Stimulated activated CD4-positive, alpha-beta T cell treated with anti-CD3 and anti-CD28 coated beads, Interleukin-15, amount 100 ng/mL, for 1 hour (primary cell): Measurements from ENCODE around the gene SLC39A3.

Experiments used
- DNase-seq, 2 donors: peaks; one replicate each; pipeline ENCODE4 v3.0.0-alpha.2; 2020; ENCODE audit warnings: low read depth in 1 of 2, low spot score in 1 of 2

Gene SLC39A3, protein sequence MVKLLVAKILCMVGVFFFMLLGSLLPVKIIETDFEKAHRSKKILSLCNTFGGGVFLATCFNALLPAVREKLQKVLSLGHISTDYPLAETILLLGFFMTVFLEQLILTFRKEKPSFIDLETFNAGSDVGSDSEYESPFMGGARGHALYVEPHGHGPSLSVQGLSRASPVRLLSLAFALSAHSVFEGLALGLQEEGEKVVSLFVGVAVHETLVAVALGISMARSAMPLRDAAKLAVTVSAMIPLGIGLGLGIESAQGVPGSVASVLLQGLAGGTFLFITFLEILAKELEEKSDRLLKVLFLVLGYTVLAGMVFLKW

DNA sequence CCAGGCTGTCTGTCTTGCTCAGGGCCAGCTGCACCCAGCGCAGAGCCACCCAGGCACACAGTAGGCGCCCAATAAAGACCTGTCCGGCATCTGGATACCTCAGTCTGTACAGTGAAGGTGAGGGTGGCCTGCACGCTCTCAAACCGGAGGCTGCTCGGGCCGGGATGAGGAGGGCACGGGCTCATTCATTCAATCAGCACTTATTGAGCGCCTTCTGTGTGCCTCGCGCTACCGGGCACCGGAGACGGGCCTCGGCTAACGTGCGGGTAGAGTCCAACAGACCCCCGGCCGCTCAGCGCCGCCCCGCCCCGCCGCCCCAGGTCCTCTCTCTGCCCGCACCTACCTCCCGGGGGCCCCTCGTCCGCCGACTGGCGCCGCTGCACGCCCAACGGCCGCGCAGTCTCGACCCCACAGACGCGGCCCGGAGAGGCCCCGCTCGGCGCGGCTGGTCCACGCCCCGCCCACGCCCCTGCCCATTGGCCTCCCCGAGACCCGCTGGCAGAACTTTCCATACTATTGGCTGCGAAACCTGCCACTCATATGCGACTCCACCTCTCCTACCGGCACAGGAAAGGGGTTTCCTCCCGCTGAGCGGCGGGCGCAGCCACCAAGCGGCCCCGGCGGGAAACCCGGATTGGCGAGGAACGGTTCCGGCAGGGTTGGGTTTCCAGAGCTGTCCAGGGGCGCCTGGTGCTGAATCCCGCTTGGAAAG is at the start of gene SLC39A3:
Gene SLC39A3 (minus strand): TSS at position 416 of the 712 bp plus-strand sequence. CDS start 2,760 bp downstream, outside the sequence.
- DNase-seq, result peak; percentile 96 to 97

DNA sequence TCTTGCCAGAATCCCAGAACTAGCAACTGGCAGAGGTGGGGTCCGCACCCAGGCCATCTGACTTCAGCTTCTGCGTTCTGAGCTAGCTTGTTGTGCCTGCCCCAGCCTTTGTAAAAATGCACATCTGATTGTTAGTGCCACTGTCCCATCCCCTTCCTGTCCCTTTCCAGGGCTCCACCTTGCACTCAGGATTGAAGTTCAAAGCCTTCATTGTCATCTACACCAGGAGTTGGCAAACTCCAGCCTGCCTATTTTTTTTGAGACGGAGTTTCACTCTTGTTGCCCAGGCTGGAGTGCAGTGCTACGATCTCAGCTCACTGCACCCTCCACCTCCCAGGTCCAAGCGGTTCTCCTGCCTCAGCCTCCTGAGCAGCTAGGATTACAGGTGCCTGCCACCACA is 48.4 kb upstream of the SLC39A3 start:
- no peak for DNase-seq

DNA sequence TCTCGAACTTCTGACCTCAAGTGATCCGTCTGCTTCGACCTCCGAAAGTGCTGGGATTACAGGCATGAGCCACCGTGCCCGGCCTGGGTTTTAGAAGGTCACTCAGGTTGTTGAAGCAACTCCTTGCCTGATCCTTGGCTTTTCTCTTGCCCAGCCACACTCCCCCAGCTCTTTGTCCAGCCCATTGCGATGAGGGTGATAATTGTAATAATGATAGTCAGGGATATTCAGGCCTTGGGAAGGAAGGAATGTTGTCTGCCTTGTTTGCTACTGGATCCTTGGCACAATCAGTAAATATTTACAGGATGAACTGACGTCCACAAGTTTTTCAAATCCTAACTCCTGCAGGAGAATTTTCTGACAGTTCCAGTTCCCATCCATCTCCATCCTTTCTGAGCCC is 47.3 kb upstream of the SLC39A3 start:
- no peak for DNase-seq

DNA sequence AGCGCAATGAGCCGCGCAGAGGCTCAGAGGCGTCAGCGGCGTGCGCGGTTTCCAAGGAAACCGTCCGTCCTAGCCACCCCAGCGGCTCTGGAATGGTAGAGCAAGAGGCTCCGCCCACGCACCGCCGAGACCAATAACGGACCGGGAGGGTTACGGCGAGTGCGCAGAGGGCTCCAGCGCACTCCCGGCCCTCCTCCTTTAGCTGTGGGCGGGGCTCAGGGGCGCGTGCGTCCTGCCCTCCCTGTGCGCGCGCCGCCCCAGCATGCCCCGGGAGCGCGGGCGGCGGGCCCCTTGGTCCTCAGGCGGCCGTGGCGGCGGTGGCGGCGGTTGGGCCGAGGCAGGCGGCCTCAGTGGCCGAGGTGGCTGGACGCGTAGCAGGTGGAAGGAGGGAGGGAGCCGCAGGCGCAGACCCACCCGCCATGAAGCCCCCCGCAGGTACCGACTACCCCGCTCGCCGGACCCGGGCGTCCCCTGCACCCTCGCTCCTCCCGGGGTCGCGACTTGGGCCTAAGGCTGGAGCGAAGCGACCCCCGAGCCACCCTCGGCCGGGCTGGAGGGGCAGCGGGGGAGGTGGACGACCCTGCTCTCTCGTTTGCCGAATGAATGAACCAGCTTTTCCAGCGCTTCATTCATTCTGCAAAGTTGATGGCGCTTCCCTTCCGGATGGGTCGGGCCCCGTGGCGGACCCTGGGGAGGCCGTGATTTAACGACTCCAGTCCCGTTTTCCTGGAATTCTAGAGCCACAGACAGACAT is 45.6 kb upstream of the SLC39A3 start, which contains the start of gene THOP1:
Gene THOP1 (plus strand): TSS at position 260 of the 754 bp plus-strand sequence. CDS start 160 bp downstream, at position 420.
- DNase-seq, result peak; percentile 96 to 98

DNA sequence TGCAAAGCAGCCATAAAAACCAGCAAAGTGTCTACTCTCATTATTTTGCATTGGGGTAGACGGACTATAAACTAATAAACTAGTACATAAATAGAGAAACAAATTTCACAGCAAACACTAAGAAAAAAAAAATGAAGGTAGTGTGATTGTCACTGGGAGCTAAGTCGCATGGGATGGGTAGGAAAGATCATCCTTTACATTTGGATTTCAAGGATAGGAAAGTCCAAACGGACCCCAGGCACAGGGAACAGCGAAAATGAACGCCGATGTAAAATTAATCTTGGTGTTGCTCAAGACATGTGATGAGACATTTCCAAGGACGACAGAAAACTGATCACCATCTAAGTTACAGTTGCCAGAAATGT is 43.9 kb upstream of the SLC39A3 start:
- DNase-seq, result no peak

DNA sequence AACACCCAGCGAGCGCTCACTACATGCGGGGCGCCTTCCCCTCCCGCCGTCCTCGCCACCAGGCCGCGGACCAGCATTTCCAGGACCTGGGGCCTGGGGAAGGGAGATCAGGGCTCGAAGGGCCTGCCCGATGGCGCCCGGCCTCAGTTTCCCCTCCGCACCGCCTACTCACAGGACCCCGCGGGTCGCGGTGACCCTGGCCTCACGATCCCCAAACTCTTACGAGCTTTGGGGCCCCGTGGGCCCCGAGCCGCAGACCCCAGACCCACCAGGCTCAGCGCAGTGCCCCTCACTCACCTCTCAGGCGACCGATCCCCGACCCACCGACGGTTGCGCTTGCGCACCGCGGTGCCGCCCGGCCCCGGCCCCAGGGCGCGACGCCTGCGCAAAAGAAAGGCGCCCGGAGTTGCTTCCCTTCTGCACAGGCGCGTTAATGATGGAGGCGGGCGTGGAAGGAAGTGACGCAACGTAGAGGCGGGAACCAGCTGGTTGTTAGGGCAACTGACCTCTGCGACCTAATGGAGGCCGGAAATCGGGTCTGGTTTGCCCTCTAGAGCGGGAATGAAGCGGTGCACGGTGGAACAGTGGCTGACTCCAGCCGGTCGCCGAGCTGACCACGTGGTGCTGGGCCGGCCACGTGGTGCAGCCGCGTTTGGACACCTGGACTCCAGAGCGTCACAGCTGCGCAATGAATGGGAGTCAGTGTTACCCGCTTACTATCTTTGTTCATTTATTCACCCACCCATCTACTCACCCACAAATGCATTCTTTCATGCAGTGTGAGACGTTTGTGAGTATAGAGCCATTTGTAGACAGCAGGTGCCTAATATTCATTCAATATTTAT is 43.3 kb upstream of the SLC39A3 start, which contains the start of gene SGTA:
Gene SGTA (minus strand): TSS at position 338 of the 845 bp plus-strand sequence. CDS start 14,205 bp downstream, outside the sequence.
- peak; percentile 87 to 91 for DNase-seq

DNA sequence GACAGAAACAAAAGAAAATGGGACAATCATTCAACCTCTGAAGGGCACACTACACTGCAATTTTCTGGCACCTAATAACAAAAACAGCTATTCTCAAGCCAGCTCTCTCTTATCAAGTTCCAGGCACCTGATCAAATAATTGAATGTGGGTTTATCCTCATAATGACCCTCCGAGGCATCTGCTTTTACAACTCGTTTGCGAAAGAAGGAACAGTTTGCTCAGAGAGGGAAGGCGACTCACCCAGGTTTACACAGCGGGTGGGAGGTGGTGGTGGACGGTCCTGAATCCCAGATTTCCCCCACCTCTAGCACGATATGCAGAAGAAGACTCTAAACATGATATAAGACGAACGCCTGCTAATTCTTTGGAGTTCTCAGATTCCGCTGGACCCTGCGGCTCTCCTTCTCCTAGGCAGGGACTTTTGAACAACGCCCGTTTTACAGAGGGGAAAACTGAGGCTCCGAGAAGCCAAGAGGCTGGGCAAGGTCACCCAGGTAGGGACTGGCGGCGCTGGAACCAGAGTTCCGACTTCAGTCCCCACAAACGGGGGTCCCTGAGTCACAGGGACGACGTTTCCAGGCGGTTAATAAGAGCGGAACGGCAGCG is 42.6 kb upstream of the SLC39A3 start:
- no peak for DNase-seq

DNA sequence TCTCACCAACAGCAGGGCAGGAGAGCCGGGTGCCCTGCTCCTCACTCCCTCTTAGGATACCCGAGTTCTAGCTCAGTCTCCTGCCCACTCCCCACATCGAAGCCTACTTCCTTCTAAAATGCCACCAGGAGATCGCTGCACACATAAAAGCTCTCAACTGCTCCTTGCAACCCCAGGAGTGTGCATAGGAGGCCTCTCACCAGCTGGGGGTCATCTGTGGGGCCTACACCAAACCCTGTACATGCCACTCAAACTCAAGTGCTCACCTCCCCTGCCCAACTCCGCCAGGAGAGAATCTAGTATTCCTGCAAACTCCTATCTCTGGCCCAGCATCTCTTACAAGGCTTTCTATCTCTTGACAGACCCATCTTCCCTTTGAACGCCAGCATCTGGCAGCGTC is 40.5 kb upstream of the SLC39A3 start:
- DNase-seq, result no peak

DNA sequence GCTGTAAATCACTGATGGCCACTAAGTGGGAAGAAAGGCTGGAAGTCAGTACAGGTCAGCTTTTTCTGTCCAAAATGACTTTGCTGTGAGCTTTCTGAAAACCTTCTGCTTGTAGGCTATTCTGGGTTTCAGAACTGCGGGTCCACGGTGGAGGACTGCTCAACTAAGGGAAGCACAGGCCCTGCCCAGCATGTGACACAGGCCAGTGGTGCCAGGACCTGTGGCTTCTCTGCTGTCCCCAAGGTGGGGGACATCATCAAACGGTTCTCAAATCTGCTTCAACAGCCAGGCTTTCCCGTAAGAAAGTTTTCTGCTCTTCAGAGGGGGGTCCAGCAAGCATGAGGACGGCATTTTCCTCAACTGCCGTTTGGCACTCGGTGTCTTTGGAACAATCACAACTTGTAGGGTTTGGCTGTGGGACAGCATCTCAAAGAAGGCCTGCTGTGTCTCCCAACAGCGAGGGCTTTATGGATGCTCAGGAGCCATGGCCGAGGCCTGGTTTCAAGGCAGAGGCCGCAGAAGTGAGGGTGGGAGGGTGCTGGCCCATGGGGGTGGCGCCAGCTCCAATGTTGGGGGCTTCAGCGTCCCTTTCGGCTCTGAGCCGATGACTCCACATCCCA is 39.4 kb upstream of the SLC39A3 start:
- DNase-seq, result no peak

DNA sequence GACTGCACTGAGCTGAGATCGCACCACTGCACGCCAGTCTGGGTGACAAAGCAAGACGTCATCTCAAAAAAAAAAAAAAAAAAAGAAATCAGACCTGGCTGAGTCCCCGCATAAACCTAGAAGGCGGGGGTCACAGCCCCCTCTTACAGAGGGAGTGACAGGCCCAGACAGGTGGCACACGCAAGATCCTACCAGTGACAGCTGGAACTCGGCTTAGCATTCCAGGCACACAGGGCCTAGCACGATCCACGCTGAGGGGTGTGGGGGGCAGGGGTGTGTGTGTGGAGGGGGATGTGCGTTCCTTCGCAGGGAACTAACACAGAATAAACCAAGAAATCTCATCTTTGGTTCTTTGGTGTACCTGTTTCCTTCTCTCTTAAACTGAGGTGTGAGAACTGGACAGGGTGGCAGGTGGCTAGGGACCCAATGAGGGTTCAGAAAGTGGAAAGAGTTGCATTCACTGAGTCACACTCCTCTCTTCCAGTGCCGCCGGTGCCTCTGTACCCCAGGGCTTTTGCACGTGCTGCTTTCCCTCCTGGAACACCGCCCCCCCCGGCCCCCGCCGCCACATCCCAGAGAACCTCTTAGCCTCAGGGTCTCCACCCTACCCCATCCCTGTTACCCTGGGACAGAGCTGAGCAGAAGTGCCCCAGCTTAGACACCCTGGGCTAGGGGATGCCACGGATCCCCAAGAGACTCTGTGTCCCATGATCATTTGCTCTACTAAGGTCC is 38.3 kb upstream of the SLC39A3 start:
- no peak for DNase-seq

DNA sequence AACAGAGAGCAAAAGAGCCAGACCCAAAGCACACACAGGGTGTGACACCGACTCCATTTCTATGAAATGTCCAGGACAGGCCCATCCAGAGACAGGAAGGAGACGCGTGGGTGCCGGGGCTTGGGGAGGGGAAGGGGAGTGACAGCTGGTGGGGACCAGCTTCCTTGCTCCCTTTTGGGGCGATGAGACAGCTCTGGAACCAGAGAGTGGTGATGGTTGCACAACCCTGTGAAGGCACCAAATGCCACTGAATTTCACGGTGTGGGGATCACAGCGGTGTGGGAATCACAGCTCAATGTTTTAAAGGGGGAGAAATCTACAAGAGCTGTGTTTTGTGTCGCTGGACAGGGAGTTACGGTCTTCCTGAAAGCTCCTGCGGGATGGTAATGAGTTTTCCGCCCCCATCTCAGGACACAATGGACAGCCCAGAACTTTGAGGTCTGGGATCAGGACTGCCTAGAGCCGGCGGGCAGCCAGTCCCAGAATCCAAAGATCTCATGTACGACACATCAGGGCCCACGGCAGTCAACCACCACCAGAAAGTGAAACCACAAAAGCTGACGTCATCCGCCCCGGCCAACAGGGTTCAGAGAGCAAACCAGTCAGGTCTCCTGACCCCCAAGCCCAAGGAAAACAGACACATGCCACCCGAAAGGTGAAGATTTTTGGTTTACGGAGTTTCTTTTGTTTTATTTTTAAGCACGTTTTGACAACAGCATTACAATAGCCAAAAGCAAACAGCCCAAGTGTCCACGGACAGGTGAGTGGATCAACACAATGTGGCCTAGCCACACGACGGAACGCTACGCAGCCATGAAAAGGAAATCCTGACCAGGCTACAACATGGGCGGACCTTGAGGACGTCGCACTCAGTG is 36.0 kb upstream of the SLC39A3 start:
- peak; percentile 16 to 47 for DNase-seq

DNA sequence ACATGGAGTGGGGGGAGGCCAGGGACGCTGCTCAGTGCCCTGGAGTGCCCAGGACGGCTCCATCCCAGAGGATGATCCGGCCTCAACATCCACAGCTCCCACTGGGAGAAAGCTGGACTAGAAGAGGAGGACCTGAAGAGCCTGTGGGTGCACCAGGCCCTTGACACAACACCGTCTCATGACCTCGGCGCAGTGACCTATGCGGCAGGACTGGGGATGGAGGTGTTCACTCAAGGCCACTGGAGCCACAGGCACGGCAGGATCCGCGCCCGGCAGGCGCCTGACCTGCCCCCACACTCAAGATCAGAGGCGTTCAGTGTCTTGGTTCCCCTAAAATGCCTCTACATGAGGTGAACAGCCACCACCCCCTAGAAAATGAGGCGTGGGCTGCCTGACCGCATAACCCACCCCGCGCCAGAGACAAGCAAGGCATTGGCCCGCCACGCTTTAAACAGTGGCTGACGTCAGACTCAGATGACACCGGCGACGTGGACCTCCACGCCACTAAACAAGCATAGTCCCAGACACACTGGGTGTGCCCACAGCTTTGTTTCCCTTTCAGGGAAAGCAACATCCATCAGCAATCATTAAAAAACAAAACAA is 35.2 kb upstream of the SLC39A3 start:
- no peak for DNase-seq

DNA sequence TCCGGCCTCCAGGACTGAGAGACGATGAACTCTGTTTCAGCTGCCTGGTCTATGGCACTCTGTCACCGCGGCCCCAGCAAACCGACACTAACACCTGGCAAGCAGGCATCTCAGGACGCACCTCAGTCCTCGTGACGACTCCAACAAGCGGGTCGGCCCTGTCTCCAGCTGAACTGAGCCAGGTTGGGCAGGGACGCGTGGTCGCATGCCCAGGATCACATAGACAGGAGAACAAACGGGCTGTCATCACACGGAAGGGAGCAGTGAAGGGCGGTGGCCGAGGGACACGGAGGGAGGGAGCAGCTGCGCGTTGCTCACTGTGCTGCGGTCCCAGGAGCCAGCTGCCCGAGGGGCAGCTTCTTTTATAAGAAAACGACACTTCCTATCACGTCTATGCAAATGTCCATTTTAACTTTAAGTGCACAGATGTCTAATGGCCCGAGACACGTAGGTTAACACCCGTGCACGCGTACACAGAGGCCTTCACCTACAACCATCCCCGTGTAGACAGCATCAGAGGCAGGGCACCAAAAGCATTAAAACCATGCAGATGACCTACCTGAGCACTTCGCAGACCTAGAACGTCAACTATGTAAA is 34.4 kb upstream of the SLC39A3 start:
- DNase-seq, result no peak

DNA sequence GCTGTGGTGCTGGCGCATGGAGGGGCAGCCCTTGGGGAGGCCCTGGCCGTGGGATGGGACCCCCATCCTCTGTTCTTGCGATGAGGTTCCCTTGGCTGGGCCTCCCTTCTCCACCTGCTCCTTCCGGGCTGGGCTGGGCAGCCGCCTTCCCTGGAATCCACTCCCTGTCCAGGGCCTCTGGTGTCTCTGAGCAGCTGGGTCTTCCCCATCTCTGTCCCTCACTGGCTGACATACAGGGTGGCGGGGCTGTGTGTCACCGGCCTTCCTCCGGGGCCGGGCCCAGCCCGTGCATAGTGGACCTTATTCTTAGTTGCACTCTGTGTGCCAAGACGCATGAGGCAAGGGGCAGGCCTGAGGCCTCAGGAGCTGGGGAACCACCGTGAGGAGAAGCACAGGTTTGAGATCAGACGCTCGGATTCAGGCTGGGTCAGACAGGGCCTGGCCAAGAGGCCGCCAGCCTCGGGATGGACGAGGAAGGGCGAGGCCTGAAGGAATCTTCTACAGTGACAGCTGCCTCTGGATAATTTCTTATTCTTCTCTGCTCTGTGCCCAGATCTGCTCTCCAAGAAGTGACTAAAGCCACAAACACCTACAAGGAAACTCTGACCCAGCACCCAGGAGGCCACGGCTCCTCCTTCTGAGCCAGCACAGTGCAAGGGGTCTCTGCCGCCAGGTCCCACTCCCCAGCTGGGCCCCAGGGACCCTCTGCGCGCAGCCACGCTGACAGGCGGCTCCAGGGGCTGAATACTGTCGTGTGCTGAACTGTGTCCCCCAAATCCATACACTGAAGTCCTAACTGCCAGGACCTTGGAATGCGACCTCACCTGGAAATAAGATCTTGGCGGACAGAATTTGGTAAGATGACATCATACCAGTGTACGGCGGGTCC is 32.2 kb upstream of the SLC39A3 start:
- no peak for DNase-seq

DNA sequence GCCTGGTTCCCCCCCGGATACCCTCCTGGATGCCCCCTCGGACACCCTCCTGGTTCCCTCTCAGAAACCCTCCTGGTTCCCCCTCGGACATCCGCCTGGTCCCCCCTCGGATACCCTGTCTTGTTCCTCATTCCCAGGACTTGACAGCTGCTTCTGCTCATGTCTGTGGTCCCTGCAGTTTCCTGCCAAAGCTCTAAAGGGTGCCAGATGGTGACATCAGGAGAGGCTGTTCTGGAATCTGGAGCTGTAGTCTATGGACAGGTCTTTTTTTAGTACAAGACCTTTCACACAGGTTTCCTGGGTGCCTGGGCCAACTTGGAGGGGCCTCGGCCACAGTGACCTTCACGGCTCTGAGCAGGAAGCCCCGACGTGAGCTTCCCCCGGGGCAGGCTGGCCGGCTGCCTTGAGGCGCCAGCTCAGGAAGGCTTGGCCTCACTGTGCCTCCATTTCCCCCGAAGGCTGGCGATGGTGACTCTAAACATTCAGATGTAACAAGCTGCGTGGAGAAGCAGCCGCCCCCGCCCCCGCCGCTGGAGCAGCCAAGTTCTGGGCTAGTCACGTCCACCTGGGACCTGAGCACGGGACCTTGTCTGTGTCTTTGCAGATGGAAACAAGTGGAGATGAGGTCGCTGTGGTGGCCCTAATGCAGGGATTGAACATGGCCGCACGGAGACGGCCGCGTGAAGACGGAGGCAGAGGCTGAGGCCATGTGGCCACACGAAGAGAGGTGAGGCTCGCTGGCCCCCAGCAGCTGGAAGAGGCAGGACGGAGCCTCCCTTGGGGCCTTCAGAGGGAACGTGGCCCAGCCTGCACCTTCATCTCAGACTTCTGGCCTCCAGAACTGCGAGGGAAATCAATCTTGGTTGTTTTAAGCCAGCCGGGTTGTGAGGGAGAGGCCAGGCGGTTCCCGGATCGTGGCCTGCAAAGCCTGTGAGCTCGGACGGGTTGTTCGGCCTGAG is 30.5 kb upstream of the SLC39A3 start:
- no peak for DNase-seq
